Erythroblast (primary cell): ENCODE measurements around the gene GRAPL.
"Not testable (repeated sequence)": the region's sequence is repeated elsewhere in the genome, so short reads cannot be mapped to it uniquely, and the experiment has no call there.

Experiments used
- GATA1 ChIP-seq: IDR thresholded peaks from 2 replicates; pipeline ENCODE4 v1.6.1; 2011; ENCODE audit warnings: low read depth, mild to moderate bottlenecking, control low read depth, low read length, moderate library complexity
- POLR2A ChIP-seq: IDR thresholded peaks from 2 replicates; pipeline ENCODE4 v1.6.1; 2011; ENCODE audit warnings: mild to moderate bottlenecking, low read length

GRCh38 chr17:19181040-19181875, 53.9 kb downstream of the GRAPL start:
- TF ChIP-seq POLR2A, GATA1: not testable (repeated sequence)
